ENCODE data around the gene TENM3.

DNA sequence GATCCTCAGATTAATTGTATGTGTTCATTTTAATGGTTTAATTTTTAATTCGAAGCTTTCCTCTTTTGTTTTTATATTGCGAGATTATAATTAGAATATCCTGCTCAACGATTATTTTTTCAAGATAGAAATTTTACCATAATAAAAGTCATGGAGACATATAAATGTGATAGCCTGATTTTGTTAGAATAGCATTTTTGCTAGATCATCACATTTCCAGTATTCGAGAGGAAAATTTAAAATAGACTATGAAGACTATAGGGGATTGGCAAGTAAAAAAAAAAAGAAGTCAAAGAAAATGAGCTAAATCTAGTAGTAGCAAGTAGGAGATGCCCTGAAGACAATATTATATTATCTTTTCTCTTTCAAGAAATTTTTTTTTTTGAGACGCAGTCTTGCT, 60.6 kb downstream of the TENM3 start:
- no peak for TF ChIP-seq ZC3H10 (CRISPR knock-in tag; IDR thresholded peaks at IDR 0.05)
- TF ChIP-seq, protein P1, sequence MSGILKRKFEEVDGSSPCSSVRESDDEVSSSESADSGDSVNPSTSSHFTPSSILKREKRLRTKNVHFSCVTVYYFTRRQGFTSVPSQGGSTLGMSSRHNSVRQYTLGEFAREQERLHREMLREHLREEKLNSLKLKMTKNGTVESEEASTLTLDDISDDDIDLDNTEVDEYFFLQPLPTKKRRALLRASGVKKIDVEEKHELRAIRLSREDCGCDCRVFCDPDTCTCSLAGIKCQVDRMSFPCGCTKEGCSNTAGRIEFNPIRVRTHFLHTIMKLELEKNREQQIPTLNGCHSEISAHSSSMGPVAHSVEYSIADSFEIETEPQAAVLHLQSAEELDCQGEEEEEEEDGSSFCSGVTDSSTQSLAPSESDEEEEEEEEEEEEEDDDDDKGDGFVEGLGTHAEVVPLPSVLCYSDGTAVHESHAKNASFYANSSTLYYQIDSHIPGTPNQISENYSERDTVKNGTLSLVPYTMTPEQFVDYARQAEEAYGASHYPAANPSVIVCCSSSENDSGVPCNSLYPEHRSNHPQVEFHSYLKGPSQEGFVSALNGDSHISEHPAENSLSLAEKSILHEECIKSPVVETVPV (CRISPR knock-in tag; IDR thresholded peaks at IDR 0.05) = no peak
- no peak for TF ChIP-seq ARNTL (CRISPR knock-in tag; IDR thresholded peaks at IDR 0.05; ENCODE audit: borderline replicate concordance, low read depth)
- TF ChIP-seq GLIS3 (CRISPR knock-in tag; IDR thresholded peaks at IDR 0.05) = no peak
- no peak for TF ChIP-seq PATZ1 (CRISPR knock-in tag; IDR thresholded peaks at IDR 0.05; ENCODE audit: borderline replicate concordance)
- no peak for TF ChIP-seq ESRRG (CRISPR knock-in tag; IDR thresholded peaks at IDR 0.05)
- TF ChIP-seq CREB5 (CRISPR knock-in tag; IDR thresholded peaks at IDR 0.05; ENCODE audit: low read depth) = no peak
- TF ChIP-seq TCF4 (CRISPR knock-in tag; IDR thresholded peaks at IDR 0.05; ENCODE audit: borderline replicate concordance) = no peak
- TF ChIP-seq ZNF565 (CRISPR knock-in tag; conservative IDR thresholded peaks at IDR 0.05; ENCODE audit: low read depth) = no peak
- TF ChIP-seq ZFP30 (CRISPR knock-in tag; IDR thresholded peaks at IDR 0.05) = no peak
- TF ChIP-seq BACH2 (CRISPR knock-in tag; IDR thresholded peaks at IDR 0.05; ENCODE audit: borderline replicate concordance) = no peak
- no peak for TF ChIP-seq ZNF8 (CRISPR knock-in tag; IDR thresholded peaks at IDR 0.05)
